Tibial nerve (tissue), 4 donors: ENCODE data around the gene SATL1. TPM values are rescaled to one million over a fixed set of nuclear protein-coding genes. Genes with fewer than 3 reads are reported as not detected.

Experiments
- DNase-seq, 2 donors: peaks; one replicate each; pipeline ENCODE4 v3.0.0-alpha.2; 2019; ENCODE audit warnings: low spot score in 2 of 2
- H3K27ac ChIP-seq, 4 donors: fragments of 200-600 bp; sonication (generic) in 3 of 4; one replicate each; pipeline ENCODE4 v1.5.1; 2017 to 2019; ENCODE audit warnings: mild to moderate bottlenecking in 1 of 4
- H3K27me3 ChIP-seq, 2 donors: fragments of 200-600 bp; sonication (generic) in 1 of 2; one replicate each; pipeline versions ENCODE4 v1.5.1 to v1.6.0; 2017 to 2019
- H3K36me3 ChIP-seq, 3 donors: fragments of 200-600 bp; sonication (generic); one replicate each; pipeline ENCODE4 v1.5.1; 2018 to 2019
- H3K4me1 ChIP-seq, 4 donors: fragments of 200-600 bp; sonication (generic) in 3 of 4; one replicate each; pipeline ENCODE4 v1.5.1; 2017 to 2019
- H3K4me3 ChIP-seq, 4 donors: fragments of 200-600 bp; sonication (generic) in 3 of 4; one replicate each; pipeline ENCODE4 v1.5.1; 2017 to 2019; ENCODE audit warnings: mild to moderate bottlenecking in 1 of 4, moderate library complexity in 1 of 4
- H3K9me3 ChIP-seq, 4 donors: fragments of 200-600 bp; sonication (generic) in 3 of 4; one replicate each; pipeline ENCODE4 v1.5.1; 2017 to 2019
- EP300 ChIP-seq, 2 donors: sonication (generic); formaldehyde crosslinking; IDR thresholded peaks; one replicate each; pipeline ENCODE4 v1.6.1; 2017; ENCODE audit warnings: antibody characterized with exemption in 2 of 2, mild to moderate bottlenecking in 1 of 2
- POLR2A ChIP-seq, 2 donors: fragments of 450-650 bp; IDR thresholded peaks; one replicate each; pipeline ENCODE4 v1.6.1; 2017; ENCODE audit warnings: antibody characterized with exemption in 2 of 2, mild to moderate bottlenecking in 2 of 2, moderate library complexity in 2 of 2
- WGBS, 2 donors: methylation state at CpG; one replicate each; pipeline ENCODE4 v1.1.5; 2018; 5-methylcytosine and 5-hydroxymethylcytosine counted together
- total RNA-seq, 4 donors: library from RNA; depleted of rRNA; stranded (reverse); fragments of >200 nt; gene quantifications; one replicate each; pipeline ENCODE4 v1.1.0, GENCODE V29; 2016
- TF ChIP-seq, protein P1 (sequence below), 5 experiments: fragments of 200-600 bp in 3 of 5; fragments of 450-650 bp in 2 of 5; sonication (generic) in 3 of 5; IDR thresholded peaks; one replicate each; pipeline ENCODE4 v1.5.1; 2016 to 2019; ENCODE audit warnings: antibody characterized with exemption in 5 of 5, mild to moderate bottlenecking in 3 of 5, moderate library complexity in 2 of 5

The SATL1 gene
- total RNA-seq, 4 donors from 2014 or later, result not detected

DNA sequence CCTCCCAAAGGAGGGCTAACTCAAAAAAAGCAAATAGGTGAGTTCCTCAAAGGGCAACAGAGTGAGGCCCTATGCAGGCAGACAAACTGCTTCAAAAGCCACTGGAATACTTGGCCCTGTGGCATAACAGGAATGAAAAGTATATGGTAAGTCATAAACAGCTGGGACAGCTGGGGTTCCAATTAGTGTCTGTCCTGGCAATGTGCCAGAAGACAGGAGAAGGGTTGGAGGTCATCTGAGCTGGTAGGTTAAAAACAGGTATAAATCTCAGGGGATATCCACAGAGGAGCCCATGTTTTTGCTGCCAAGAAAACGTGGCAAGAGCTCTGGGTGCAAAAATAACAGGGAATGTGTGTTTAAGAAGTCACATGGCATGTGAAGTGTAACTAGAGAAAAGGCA is 128.3 kb downstream of the SATL1 start:
- Histone ChIP-seq H3K9me3 (no peaks in the 10 kb centered on the region), H3K27me3 (no peaks in the 10 kb centered on the region), H3K27ac (no peak overlapping the region), H3K4me3 (no peak overlapping the region), H3K36me3 (no peaks in the 10 kb centered on the region), H3K4me1 (no peaks in the 10 kb centered on the region)
- no peak for DNase-seq
- TF ChIP-seq POLR2A (IDR thresholded peaks at IDR 0.05) (no peak), EP300 (IDR thresholded peaks at IDR 0.05) (no peak)
- TF ChIP-seq, protein P1, sequence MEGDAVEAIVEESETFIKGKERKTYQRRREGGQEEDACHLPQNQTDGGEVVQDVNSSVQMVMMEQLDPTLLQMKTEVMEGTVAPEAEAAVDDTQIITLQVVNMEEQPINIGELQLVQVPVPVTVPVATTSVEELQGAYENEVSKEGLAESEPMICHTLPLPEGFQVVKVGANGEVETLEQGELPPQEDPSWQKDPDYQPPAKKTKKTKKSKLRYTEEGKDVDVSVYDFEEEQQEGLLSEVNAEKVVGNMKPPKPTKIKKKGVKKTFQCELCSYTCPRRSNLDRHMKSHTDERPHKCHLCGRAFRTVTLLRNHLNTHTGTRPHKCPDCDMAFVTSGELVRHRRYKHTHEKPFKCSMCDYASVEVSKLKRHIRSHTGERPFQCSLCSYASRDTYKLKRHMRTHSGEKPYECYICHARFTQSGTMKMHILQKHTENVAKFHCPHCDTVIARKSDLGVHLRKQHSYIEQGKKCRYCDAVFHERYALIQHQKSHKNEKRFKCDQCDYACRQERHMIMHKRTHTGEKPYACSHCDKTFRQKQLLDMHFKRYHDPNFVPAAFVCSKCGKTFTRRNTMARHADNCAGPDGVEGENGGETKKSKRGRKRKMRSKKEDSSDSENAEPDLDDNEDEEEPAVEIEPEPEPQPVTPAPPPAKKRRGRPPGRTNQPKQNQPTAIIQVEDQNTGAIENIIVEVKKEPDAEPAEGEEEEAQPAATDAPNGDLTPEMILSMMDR (IDR thresholded peaks at IDR 0.05), result no peak
- WGBS, 2 donors, result 13 to 67% methylated on average over 1 of the region's 1 CpG

DNA sequence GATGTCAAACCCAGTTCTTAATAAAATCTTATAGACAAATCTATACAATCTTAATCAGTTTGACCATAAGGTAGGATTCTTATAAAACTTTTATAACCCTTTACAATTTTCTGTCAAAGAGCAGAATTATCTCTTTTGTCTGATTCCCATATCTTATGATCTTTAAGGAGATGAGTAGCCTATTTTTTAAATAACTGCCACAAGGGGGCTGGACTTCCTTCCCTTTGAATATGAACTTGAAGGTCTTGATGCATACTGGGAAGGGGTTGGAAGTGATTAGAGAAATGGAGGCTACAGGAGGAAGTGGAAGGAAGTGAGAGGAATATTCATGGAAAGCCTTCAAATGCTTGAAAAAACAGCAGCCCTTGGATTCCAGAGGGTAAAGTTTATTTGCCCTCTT is 128.8 kb downstream of the SATL1 start:
- no peak for TF ChIP-seq POLR2A (IDR thresholded peaks at IDR 0.05)
- TF ChIP-seq, protein P1 (IDR thresholded peaks at IDR 0.05), result no peak
- no peak for TF ChIP-seq EP300 (IDR thresholded peaks at IDR 0.05)
- Histone ChIP-seq H3K4me3 (no peak overlapping the region), H3K27me3 (no peaks in the 10 kb centered on the region), H3K36me3 (no peaks in the 10 kb centered on the region), H3K4me1 (no peaks in the 10 kb centered on the region), H3K9me3 (no peaks in the 10 kb centered on the region), H3K27ac (no peak overlapping the region)
- no peak for DNase-seq

DNA sequence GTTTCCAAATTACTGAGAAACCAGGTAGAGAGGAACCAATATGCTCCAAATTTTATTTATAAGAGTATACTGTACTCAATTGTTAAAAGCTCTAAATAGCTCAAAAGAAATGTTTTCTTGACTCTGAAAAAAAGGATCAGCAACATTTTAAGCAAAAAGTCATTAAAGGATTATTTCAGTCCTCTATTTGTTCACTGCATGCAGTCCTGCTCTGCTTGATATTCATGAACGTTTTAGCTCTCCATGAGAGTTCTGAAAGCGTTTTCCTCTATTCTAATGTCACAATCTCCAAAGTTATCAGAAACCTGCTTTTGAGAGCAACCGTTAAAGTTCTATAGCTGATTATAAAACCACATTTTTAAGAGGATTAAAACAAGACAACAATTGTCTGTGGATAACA is 129.4 kb downstream of the SATL1 start:
- Histone ChIP-seq H3K4me3 (no peak overlapping the region), H3K9me3 (no peaks in the 10 kb centered on the region), H3K4me1 (no peaks in the 10 kb centered on the region), H3K27ac (no peak overlapping the region), H3K36me3 (no peaks in the 10 kb centered on the region), H3K27me3 (no peaks in the 10 kb centered on the region)
- DNase-seq, result no peak
- 63 to 73% methylated on average over 3 of the region's 3 CpGs for WGBS, 2 donors
- no peak for TF ChIP-seq POLR2A (IDR thresholded peaks at IDR 0.05)
- TF ChIP-seq EP300 (IDR thresholded peaks at IDR 0.05), result no peak
- TF ChIP-seq, protein P1 (IDR thresholded peaks at IDR 0.05), result no peak

DNA sequence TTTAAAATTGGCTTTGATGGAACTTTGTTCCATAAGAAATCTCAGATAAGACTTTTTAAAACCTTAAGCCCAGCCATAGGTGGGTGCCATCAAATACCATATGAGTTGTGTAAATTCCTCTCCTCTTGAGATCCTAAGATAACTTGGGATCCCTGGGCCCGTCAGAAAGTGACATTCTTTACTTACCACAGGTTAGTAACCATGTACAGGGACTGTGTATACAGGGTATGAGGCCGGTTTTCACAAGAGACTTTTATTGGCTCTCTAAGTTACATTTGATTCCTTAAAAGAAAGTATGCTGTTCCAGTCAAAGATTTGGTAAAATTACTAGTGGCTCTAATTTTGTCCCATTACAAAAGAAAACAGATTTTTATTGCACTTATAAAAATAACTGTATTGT is 129.8 kb downstream of the SATL1 start:
- no peak overlapping the region for H3K4me3 ChIP-seq
- WGBS, 2 donors, result 58 to 77% methylated on average over 2 of the region's 2 CpGs
- no peak for TF ChIP-seq EP300 (IDR thresholded peaks at IDR 0.05)
- TF ChIP-seq, protein P1 (IDR thresholded peaks at IDR 0.05), result no peak
- TF ChIP-seq POLR2A (IDR thresholded peaks at IDR 0.05), result no peak

DNA sequence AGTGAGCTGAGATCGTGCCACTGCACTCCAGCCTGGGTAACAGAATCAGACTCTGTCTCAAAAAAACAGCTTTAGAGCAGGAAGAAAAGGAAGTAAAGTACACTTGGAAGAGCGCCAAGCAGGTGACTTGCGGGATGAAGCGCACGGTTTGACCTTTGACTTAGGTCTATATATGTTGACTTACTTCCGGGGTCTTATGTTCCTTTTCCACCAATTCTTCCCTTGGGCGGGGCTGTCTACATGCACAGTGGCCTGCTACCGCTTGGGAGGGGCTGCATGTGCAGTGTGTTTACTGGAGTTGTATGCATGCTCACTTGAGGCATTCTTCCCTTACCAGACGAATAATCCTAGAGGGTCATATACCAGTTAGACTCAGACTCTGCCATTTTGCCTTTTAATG is 131.3 kb downstream of the SATL1 start:
- H3K36me3 ChIP-seq, result no peaks in the 10 kb centered on the region
- TF ChIP-seq, protein P1 (IDR thresholded peaks at IDR 0.05), result no peak
- TF ChIP-seq POLR2A (IDR thresholded peaks at IDR 0.05) (no peak), EP300 (IDR thresholded peaks at IDR 0.05) (no peak)
- H3K27me3 ChIP-seq, result no peaks in the 10 kb centered on the region
- no peaks in the 10 kb centered on the region for H3K4me1 ChIP-seq
- no peak for DNase-seq
- no peaks in the 10 kb centered on the region for H3K9me3 ChIP-seq
- WGBS, 2 donors, result 57 to 66% methylated on average over 9 of the region's 9 CpGs
- no peak overlapping the region for H3K27ac ChIP-seq
- no peak overlapping the region for H3K4me3 ChIP-seq

More for the DNA sequence above, 129.8 kb downstream of the SATL1 start:
- H3K36me3 ChIP-seq, result no peaks in the 10 kb centered on the region
- H3K9me3 ChIP-seq, result no peaks in the 10 kb centered on the region
- H3K4me1 ChIP-seq, result no peaks in the 10 kb centered on the region
- no peak overlapping the region for H3K27ac ChIP-seq
- H3K27me3 ChIP-seq, result no peaks in the 10 kb centered on the region
- DNase-seq, result no peak
